Iris pigment epithelial cell (primary cell): ENCODE data around the gene REG1A.

Experiments used
- DNase-seq: peaks from one replicate; pipeline ENCODE4 v3.0.0-alpha.2; 2011; ENCODE audit warnings: low read depth

The REG1A gene

GRCh38 chr2:79120194-79120713 lies at the start of gene REG1A:
REG1A (plus strand) TSS chr2:79120488; CDS start chr2:79120862, 374 bp downstream.
- DNase-seq, result no peak

DNA sequence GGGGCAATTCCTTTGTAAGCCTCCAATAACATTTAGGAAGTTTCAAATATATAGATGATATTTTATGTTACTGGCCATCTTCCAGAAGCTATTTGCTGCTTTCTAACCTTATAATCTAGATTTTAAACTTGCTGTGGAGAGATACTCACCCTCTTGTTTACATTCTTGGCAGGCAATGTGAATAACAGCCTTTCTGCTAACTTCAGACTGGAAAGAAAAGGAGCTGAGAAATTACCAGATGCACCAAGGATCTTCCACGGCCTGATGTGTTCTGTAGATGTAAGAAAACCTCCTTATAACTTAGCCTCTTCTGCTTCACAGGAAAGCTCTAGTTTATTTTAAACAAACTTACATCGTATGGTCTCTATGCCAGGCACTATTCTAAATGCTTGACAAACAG lies 49.2 kb upstream of the REG1A start:
- no peak for DNase-seq

DNA sequence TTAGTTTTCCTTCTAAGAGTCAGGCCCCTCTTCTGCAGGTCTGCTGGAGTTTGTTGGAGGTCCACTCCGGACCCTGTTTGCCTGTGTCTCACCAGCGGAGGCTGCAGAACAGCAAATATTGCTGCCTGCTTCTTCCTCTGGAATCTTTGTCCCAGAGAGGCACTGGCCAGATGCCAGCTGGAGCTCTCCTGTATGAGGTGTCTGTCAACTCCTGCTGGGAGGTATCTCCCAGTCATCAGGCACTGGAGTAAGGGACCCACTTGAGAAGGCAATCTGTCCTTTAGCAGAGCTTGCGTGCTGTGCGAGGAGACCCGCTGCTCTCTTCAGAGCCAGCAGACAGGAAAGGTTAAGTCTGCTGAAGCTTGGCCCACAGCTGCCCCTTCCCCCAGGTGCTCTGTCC lies 37.3 kb upstream of the REG1A start:
- no peak for DNase-seq

- no peak for DNase-seq
Observed at GRCh38 chr2:79083597-79084251, 36.6 kb upstream of the REG1A start.

DNA sequence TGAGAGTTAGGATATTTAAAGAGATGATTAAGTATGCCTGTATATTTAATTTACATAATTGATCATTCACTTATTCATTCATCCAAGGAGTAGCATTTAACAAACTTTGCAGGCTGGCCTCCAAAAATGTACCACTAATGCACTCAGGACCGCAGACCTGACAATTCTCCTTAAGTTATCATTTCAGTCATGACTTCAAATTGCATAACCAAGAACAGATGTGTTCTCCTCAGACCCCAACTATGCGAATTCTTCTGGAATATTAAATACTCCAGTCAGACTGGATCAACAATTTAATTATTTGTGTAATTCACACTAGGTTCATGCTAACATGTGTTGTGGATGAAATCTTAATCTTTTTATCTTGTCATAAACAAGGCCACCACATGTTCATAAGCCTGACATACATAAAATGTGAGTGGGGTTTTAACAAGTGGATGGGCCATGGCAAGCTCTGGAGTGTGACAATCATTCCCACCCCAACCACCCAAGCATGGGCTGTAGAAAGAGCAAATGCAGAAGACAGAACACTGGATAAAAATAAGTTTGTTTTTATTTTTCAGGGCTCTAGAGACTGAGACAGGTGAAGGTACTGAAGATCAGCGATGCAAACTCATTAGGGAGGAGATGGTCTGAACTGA lies 35.7 kb upstream of the REG1A start:
- no peak for DNase-seq

GRCh38 chr2:79085382-79085781 lies 34.9 kb upstream of the REG1A start:
- DNase-seq, result no peak

DNA sequence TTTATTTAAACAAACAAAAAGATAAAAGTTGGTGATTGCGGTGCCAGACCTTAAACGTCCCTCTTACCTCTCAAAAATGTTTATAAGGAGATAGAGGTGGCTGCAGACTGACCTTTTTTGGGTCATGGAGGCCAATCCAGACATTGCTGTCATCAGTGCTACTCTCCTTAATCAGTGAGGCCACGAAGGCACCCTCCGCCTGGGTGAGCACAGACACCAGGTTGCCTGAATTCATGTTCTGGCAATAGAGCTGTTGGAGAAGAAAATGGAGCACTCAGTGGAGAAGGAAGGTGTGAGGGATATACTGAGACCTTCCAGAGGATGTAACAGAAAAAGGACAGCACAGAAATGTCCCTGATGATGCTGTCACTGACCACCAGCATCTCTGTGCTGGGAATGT lies 34.0 kb upstream of the REG1A start:
- no peak for DNase-seq

GRCh38 chr2:79087785-79088364 lies 32.4 kb upstream of the REG1A start, which contains the start of gene REG1B:
REG1B (minus strand) TSS chr2:79087993; CDS start chr2:79087612, 381 bp downstream.
- DNase-seq, result no peak

DNA sequence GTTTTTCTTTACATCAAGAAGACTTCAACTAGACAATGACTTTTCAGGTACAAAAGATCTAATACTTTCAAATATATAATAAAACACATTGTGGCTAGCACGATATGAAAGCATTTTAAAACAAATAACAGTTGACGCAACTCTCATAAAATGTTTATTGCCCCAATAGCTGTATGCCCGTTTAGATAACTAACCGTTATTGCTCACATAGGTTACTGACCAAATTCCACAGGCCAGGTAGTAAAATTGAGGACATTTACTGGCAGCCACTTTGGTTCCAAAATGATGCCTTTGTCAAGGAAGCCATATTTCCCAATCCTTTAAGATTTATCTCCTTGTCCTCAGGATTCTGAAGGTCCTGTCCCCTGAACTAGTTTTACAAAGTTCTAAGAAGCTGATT lies 29.6 kb upstream of the REG1A start:
- DNase-seq, result no peak

GRCh38 chr2:79097843-79098242 lies 22.4 kb upstream of the REG1A start:
- DNase-seq, result no peak

- DNase-seq, result no peak
Observed at GRCh38 chr2:79099140-79099686, 21.1 kb upstream of the REG1A start.

GRCh38 chr2:79100285-79100684 lies 20.0 kb upstream of the REG1A start:
- DNase-seq, result no peak

GRCh38 chr2:79101024-79101423 lies 19.3 kb upstream of the REG1A start:
- no peak for DNase-seq

GRCh38 chr2:79103214-79103613 lies 17.1 kb upstream of the REG1A start:
- no peak for DNase-seq

- DNase-seq, result no peak
Observed at GRCh38 chr2:79105259-79105658, 15.0 kb upstream of the REG1A start.

GRCh38 chr2:79112269-79112668 lies 8.0 kb upstream of the REG1A start:
- DNase-seq, result no peak

GRCh38 chr2:79114797-79115494 lies 5.3 kb upstream of the REG1A start:
- no peak for DNase-seq

DNA sequence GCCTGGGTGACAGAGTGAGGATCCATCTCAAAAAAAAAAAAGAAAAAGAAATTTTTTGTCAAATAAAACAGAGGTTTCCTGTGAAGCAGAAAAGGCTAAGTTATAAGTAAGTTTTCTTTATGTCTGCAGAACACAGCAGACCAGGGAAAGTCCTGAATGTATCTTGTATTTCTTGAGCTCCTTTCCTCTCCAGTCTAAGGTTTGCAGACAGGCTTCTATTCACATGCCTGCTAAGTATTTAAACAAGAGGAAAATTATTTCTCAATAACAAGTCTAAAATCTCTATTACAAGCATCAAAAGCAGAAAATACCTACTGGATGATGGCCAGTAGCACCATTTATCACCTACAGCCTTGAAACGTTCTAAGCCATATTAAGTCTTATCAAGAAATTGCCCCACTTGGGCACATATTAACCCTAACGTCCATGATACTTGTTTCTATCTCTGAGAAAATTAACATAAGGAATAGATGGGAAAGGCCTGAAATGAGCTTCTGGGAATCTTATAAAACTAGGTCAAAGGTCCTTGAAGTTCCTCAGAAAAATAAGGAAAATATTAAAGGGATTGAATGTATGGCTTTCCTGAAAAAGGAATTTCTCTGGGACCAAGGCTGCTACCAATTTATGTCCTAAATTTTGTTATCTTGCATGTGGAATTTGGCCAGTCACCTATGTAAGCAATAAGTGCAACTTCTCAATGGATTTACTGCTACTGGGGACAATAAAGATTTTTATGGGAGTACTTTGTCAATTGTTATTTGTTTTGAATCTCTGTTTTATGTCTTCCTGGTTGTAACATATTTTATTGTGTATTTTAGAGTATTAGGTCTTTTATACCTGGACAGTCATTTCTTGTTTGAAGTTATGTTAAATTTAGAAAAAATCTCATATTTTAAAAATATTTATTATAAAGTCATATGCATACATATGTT lies 3.0 kb upstream of the REG1A start:
- DNase-seq, result no peak

- DNase-seq, result no peak
Observed at GRCh38 chr2:79122676-79123075, 2.4 kb downstream of the REG1A start.

DNA sequence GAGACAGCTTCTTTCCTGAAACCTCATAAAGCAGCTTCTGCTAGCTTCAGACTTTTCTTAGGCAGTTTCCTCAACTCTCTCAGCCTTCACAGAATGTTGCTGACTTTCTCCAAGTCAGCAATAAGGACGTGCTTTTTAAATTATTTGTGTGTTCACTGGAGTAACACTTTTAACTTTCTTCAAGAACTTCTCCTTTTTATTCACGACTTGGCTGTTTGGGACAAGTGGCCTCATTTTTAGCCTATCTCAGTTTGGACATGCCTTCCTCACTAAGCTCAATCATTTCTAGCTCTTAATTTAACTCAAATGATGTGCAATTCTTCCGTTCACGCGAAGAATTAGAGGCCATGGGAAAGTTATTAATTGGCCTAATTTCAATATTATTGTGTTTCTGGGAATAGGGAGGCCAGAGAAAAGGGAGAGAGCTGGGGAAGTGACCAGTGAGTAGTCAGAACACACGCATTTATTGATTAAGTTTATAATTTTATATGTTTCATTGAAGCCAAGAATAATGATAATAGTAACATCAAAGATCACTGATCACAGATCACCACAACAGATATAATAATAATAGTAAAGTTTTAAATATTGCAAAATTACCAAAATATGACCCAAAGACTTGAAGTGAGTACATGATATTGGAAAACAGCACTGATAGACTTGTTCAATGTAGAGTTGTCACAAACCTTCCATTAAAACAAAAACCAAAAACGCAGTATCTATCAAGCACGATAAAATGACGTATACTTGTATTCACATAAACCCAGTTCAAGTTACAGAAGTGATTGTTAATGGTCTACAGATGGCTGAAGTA lies 4.8 kb downstream of the REG1A start:
- DNase-seq, result no peak

GRCh38 chr2:79125721-79125985 lies 5.4 kb downstream of the REG1A start:
- no peak for DNase-seq
